LNCAP (cell line): ENCODE data around the gene CCDC85C.
A peak's percentile ranks its signal among the peaks of the same experiment; 100 is the strongest.

Experiments used
- TF ChIP-seq, protein P1 (sequence below): fragments of 450-650 bp; IDR thresholded peaks from 2 replicates; pipeline ENCODE4 v1.5.1; 2017; ENCODE audit warnings: mild to moderate bottlenecking

CCDC85C gene

GRCh38 chr14:99575043-99576023, 28.7 kb downstream of the CCDC85C start:
- TF ChIP-seq, protein P1, sequence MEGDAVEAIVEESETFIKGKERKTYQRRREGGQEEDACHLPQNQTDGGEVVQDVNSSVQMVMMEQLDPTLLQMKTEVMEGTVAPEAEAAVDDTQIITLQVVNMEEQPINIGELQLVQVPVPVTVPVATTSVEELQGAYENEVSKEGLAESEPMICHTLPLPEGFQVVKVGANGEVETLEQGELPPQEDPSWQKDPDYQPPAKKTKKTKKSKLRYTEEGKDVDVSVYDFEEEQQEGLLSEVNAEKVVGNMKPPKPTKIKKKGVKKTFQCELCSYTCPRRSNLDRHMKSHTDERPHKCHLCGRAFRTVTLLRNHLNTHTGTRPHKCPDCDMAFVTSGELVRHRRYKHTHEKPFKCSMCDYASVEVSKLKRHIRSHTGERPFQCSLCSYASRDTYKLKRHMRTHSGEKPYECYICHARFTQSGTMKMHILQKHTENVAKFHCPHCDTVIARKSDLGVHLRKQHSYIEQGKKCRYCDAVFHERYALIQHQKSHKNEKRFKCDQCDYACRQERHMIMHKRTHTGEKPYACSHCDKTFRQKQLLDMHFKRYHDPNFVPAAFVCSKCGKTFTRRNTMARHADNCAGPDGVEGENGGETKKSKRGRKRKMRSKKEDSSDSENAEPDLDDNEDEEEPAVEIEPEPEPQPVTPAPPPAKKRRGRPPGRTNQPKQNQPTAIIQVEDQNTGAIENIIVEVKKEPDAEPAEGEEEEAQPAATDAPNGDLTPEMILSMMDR, result peak; percentile 11; the same call in 1 of the 2 replicates

DNA sequence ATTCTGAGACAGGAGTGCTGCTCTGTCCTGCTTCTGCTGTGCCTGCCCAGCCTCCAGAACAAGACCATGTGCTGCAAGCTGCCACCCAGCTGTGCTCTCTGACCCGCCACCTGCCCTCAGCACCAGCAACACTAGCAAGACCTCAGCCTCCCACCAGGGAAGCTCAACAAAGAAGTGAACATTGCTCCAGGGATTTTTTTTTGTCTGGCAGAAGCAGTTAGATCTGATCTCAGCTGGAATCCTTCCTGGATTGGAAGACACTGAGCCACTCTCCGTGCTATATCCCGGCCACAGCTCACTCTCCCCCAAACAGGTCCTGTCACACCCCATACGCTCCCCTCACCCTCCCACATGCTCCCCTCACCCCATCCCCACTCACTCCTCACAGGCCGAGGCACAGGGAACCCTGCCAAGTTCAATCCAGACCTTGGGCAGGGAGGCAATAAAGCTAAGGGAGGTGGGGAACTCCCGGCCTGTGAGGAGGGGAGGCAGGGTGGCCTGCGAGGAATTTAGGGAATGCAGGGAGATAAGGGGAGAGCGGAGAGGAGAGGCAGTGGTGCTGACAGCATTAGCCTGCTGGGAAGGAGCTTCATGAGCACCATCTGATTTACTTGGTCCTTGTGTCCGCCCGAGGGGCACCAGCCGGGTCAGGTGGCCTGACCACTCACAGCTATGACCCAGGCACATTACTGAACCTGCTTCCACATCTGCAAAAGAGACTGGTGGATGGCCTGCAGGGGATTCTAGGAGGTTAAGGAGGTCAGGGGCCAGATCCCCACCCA, 29.7 kb downstream of the CCDC85C start:
- TF ChIP-seq, protein P1, result no peak

DNA sequence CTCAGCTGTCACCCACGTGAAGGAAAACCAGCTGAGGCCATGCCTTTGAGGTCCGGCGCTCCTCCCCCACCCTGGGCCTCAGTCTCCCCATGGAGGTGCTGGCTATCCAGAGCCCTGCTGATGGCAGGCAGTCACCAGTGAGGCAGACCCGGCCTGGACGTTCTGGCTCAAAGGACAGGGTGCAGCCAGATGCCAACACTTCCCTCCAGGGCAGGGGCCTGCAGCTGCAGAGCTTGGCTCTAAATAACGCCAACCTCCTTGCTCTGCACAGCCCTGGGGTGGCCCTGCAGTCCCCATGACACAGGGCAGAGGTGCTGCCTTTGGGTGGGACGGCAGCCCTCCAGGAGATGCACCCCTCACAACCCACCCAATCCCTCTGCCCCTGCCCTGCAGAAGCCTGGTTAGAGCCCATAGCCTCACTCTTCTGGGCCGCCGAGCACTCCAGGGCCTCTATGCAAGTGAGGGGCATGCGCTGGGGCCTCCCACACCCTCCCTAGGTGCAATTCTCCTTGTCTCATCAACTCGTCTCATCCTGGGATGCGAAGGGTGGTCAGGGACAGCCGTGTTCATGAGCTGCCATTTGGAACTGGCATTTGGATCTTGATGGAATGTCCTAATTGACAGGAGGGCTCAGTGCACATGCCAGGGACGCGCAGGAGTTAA, 30.4 kb downstream of the CCDC85C start:
- TF ChIP-seq, protein P1, result no peak

DNA sequence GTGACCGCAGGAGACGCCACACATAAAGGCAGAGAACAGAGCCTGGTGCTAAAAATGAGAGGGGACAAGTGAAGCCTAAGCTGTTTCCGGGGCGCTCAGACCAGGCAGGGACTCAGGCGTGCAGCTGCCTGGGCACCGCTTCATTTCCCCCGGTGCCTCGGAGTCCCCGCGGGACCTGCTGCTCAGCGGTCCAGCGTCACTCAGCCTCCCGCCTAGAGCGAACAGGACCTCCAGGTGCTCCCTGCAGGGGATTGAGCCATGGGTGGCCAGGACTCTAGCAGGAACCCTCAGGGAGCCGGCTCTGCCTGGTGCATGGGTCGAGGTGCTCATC, 31.0 kb downstream of the CCDC85C start:
- TF ChIP-seq, protein P1, result no peak

GRCh38 chr14:99572173-99572999, 31.6 kb downstream of the CCDC85C start:
- TF ChIP-seq, protein P1, result no peak

DNA sequence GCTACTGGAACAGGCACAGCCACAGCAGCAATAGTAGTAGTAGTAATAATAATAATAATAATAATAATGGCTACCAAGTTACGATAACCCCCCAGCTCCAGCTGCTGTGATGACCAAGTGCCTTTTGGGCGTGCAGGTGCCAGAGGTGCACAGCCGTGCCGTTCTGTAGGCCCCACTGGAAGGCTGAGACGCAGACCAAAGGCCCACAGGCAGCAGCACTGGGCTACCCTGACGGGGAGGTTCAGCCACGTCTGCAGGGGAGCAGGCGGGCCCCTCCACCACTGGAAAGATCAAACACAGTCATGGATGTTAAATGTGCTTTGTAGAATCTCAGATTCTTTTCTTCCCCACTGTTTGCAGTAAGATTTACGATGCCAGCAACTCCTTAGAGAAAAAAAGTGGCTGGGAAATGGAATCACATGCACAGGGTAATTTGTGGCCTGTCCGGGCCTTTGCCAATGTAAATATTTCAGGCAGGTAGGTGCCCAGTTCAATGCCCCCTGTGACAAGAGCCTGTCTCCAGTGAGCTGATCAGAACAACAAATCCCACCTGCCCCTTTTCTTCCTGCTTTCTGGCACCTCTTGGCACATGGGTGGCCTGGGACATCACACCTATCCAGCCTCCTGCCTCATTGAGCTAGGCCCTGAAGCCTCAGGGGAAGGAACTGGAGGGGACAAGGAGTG, 32.6 kb downstream of the CCDC85C start:
- TF ChIP-seq, protein P1, result no peak
